GM18519 (cell line): ENCODE results near the gene MAP7D2.

ENCODE experiments used
- ATAC-seq: cut with Tn5 transposase; IDR thresholded peaks from one replicate; pipeline ENCODE4 v1.9.1; 2021; ENCODE audit warnings: mild to moderate bottlenecking, moderate library complexity; ENCODE audit not compliant: unreplicated experiment, low FRiP score

Gene MAP7D2

GRCh38 chrX:20053537-20053936 lies 63.2 kb downstream of the MAP7D2 start:
- no peak for ATAC-seq

GRCh38 chrX:20046864-20047263 lies 69.8 kb downstream of the MAP7D2 start:
- no peak for ATAC-seq

- no peak for ATAC-seq
Observed at GRCh38 chrX:20046223-20046622, 70.5 kb downstream of the MAP7D2 start.

- ATAC-seq, result no peak
Observed at GRCh38 chrX:20042221-20042620, 74.5 kb downstream of the MAP7D2 start.

GRCh38 chrX:20038966-20039365 lies 77.7 kb downstream of the MAP7D2 start:
- ATAC-seq, result no peak

GRCh38 chrX:20037186-20037585 lies 79.5 kb downstream of the MAP7D2 start:
- no peak for ATAC-seq

GRCh38 chrX:20032201-20032600 lies 84.5 kb downstream of the MAP7D2 start:
- ATAC-seq, result no peak

- no peak for ATAC-seq
Observed at GRCh38 chrX:20029728-20030127, 87.0 kb downstream of the MAP7D2 start.

GRCh38 chrX:20028588-20028987 lies 88.1 kb downstream of the MAP7D2 start:
- no peak for ATAC-seq

GRCh38 chrX:20026278-20026677 lies 90.4 kb downstream of the MAP7D2 start:
- no peak for ATAC-seq

- no peak for ATAC-seq
Observed at GRCh38 chrX:20019672-20020365, 96.9 kb downstream of the MAP7D2 start.

GRCh38 chrX:20016616-20016945 lies 100.1 kb downstream of the MAP7D2 start:
- no peak for ATAC-seq

GRCh38 chrX:20015945-20016615 lies 100.6 kb downstream of the MAP7D2 start:
- no peak for ATAC-seq

- no peak for ATAC-seq
Observed at GRCh38 chrX:20015422-20015821, 101.3 kb downstream of the MAP7D2 start.

GRCh38 chrX:20011608-20012007 lies 105.1 kb downstream of the MAP7D2 start:
- no peak for ATAC-seq

- no peak for ATAC-seq
Observed at GRCh38 chrX:20007962-20008622, 108.6 kb downstream of the MAP7D2 start.

GRCh38 chrX:20005883-20006282 lies 110.8 kb downstream of the MAP7D2 start:
- ATAC-seq, result no peak

GRCh38 chrX:20001588-20001987 lies 115.1 kb downstream of the MAP7D2 start:
- no peak for ATAC-seq

GRCh38 chrX:19991350-19991718 lies 125.4 kb downstream of the MAP7D2 start:
- no peak for ATAC-seq

- peak; percentile 88 for ATAC-seq
Observed at GRCh38 chrX:19990556-19991349, 126.0 kb downstream of the MAP7D2 start, which contains the start of gene BCLAF3. TSS of gene BCLAF3 (minus strand) at chrX:19991061. CDS start at chrX:19970264, 20,797 bp downstream.

- ATAC-seq, result peak; percentile 15
Observed at GRCh38 chrX:19990151-19990555, 126.6 kb downstream of the MAP7D2 start.
